KBM-7 (cell line): ENCODE results near the gene SPINT2.
"Not testable (repeated sequence)": the region's sequence is repeated elsewhere in the genome, so short reads cannot be mapped to it uniquely, and the experiment has no call there.

Experiments
- DNase-seq: peaks from one replicate; pipeline ENCODE4 v3.0.0-alpha.2; 2015
- in situ Hi-C: fragments of 300-500 bp; cut with MboI; formaldehyde crosslinking; loops from 2 replicates; pipeline ENCODE4 v1.14.3; 2020; ENCODE audit warnings: low sequenced_read_pairs, low pct_unique_long_range_greater_than_20kb, mixed read lengths

Gene SPINT2

DNA sequence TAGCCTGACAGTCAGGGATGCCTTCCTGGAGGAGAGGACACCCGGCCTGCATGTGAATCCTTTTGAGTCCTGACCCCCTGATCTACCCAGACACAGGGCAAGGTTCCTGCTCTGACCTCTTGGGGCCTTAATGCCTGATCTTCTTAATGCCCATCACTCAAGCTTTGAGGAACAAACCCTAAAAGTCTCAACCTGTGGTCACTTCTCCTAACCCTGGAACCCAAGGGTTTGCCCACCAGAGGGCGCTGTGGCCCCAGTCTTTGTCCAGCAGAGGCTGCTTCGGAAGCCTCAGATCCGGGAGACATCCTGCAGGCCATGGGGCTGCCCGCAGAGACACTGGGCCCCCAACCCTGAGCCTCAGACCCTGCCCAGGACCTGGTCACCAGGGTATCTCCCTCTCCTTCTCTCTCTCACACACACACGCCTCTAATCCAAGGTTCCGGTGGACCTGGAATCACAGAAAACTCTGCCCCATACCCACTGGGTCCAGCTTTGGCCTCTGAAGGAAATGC, 30.6 kb upstream of the SPINT2 start:
- in situ Hi-C loops, result no loop called here
- peak; percentile 79 for DNase-seq

- in situ Hi-C loops, result no loop called here
- DNase-seq, result no peak
These were observed 29.8 kb upstream of the SPINT2 start for GRCh38 chr19:38234615-38235014.

DNA sequence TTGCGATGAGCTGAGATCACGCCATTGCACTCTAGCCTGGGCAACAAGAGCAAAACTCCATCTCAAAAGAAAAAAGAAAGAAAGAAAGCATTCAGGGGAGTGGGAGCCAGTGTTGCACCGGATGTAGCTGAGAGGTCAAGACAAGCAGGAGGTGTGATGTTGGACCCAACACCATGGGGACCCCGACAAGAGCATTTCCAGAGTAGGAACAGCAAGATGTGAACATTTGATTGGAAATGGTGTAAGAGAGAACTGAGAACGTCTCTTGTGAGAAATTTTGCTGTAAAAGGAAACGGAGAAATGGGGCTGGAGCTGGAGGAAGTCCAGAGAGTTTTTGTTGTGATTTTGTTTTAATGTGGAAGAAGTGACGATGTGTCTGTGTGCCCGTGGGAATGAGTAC, 24.6 kb upstream of the SPINT2 start:
- DNase-seq, result no peak
- in situ Hi-C loops, result no loop called here

DNA sequence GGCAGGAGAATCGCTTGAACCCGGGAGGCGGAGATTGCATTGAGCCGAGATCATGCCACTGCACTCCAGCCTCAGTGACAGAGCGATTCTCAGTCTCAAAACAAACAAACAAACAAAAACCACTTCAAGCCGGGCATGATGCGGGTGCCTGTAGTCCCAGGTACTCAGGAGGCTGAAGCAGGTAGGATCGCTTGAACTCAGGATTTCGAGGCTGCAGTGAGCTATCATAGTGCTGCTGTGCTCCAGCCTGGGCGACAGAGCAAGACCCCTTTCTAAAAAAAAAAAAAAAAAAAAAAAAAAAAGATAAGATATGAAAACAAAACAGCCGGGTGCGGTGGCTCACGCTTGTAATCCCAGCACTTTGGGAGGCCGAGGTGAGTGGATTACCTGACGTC, 21.1 kb upstream of the SPINT2 start:
- no peak for DNase-seq
- in situ Hi-C loops, result no loop called here

- in situ Hi-C loops, result no loop called here
- DNase-seq, result peak; percentile 37
These were observed 18.4 kb upstream of the SPINT2 start for GRCh38 chr19:38245826-38246498.

DNA sequence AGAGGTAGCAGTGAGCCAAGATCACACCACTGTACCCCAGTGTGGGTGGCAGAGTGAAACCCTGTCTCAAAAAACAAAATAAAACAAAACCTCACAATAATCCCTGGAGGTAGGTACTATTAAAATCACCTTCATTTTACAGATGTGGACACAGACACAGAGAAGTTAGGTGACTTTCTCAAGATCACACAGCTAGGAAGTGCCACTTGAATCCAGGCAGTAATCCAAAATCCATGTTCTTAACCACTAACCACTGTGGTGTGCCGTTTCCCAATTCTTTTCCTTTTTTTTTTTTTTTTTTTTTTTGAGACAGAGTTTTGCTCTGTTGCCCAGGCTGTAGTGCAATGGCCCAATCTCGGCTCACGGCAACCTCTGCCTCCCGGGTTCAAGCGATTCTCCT, 17.2 kb upstream of the SPINT2 start:
- no peak for DNase-seq
- in situ Hi-C loops, result no loop called here

GRCh38 chr19:38247734-38248268, 16.6 kb upstream of the SPINT2 start:
- DNase-seq, result no peak
- in situ Hi-C loops, result no loop called here

DNA sequence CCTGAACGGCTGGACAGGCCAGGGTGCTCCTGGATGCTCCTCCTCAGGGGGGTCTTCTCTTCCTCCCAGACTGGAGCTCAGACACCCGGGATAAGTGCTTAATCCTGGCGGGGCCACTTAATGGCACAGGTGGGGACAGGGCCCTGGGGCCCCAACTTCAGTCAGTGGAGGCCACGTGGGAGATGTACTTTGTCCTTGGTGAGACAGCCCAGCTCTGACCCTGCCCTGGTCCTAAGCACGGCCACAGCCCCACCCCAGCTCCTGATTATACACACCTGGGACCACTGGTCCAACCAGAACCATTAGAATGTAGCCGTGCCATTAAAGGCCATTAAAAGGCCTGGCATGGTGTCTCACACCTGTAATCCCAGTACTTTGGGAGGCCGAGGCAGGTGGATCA, 16.0 kb upstream of the SPINT2 start:
- in situ Hi-C loops, result no loop called here
- no peak for DNase-seq

GRCh38 chr19:38250428-38250820, 13.9 kb upstream of the SPINT2 start:
- in situ Hi-C loops, result loop anchor here (10.0 kb wide), 1 partner anchor 74 kb away; no protein-coding TSS in a partner anchor
- DNase-seq, result no peak

- in situ Hi-C loops, result loop anchor here (10.0 kb wide), 1 partner anchor 74 kb away; no protein-coding TSS in a partner anchor
These were observed 13.4 kb upstream of the SPINT2 start for GRCh38 chr19:38250821-38251563.

DNA sequence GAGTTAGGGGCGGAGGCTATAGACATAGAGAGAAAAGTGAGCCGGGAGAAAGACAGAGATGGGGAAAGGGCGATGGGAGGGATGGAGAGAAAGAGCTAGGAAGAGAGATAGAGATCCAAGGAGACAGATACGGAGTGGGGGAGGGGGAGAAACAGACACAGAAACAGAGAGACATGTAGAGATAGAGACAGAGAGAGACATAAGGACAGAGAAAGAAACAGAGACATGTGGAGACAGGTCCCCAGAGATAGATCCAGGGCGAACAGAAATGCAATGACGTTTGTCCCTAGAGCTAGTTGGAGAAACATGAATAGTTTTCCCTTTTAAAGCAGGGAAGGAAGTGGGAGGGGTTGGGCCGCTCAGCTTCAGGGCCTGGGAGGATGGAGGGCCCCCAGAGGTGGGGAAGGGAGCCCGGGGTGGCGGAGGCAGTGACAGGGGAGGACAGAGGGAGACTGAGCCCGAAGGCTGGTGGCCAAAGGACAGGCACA, 12.8 kb upstream of the SPINT2 start:
- DNase-seq, result no peak
- in situ Hi-C loops, result loop anchor here (10.0 kb wide), 1 partner anchor 73 kb away; no protein-coding TSS in a partner anchor

More at GRCh38 chr19:38250821-38251563, 13.4 kb upstream of the SPINT2 start:
- DNase-seq, result no peak

GRCh38 chr19:38252385-38252784, 12.0 kb upstream of the SPINT2 start:
- in situ Hi-C loops, result loop anchor here (10.0 kb wide), 1 partner anchor 72 kb away; no protein-coding TSS in a partner anchor
- no peak for DNase-seq

GRCh38 chr19:38252941-38253691, 11.3 kb upstream of the SPINT2 start:
- in situ Hi-C loops, result loop anchor here (10.0 kb wide), 1 partner anchor 72 kb away; no protein-coding TSS in a partner anchor

DNA sequence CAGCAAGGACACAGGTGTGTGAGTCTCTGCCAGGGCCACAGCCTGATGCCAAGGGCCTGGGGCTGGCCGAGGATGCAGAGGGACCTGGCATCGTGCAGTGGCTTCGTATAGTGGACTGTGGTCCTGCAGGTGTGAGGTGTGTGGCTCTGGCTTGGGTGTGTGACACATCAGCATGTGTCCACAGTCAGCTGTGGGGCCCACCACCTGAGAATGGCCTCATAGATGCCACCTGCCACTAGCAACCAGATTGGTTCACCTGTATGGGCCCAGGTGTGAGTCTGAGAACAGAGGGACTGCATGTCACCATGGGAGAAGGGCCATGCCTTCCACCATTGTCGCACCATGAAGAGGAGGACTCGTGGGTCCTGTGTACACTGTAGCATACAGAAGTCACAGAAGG, 10.6 kb upstream of the SPINT2 start:
- in situ Hi-C loops, result loop anchor here (10.0 kb wide), 1 partner anchor 71 kb away; no protein-coding TSS in a partner anchor
- DNase-seq, result no peak

More at GRCh38 chr19:38252941-38253691, 11.3 kb upstream of the SPINT2 start:
- DNase-seq, result no peak

- DNase-seq, result peak; percentile 69
- in situ Hi-C loops, result loop anchor here (10.0 kb wide), 1 partner anchor 69 kb away; no protein-coding TSS in a partner anchor
These were observed 8.9 kb upstream of the SPINT2 start for GRCh38 chr19:38255383-38256014.

DNA sequence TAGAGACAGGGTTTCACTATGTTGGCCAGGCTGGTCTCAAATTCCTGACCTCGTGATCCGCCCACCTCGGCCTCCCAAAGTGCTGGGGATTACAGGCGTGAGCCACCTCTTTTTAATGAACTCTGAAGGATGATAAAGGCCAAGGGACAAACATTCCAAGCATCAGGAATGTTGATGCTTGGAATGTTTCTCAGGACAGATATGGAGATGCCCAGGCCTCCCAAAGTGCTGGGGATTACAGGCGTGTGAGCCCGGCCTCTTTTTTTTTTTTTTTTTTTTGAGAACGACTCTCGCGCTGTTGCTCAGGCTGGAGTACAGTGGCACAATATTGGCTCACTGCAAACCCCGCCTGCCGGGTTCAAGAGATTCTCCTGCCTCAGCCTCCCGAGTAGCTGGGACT, 2.4 kb upstream of the SPINT2 start:
- in situ Hi-C loops, DNase-seq: not testable (repeated sequence)

DNA sequence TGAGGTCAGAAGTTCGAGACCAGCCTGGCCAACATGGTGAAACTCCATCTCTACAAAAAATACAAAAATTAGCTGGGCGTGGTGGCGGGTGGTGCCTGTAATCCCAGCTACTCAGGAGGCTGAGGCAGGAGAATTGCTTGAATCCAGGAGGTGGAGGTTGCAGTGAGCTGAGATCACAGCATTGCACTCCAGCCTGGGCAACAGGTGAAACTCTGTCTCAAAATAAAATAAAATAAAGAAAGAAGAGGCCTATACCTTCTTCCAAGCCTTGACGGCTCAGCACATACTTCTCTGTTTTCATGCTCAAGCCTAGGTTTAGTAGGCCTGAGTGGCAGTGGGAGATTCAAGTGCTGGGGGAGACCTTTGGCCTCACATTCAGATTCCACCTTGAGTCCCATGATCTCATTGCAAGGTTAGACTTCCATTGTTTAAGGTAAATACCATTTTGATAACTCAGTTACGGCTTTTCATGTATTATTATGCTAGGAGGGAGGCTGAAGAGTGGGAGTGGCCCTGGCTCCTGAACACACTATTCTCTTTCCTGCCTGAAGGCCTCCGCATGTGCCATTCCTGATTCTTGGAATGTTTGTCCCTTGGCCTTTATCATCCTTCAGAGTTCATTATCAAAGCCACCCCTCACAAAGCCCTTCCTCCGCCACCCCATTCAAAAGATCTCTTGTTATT, 1.6 kb upstream of the SPINT2 start:
- in situ Hi-C loops, result no loop called here
- DNase-seq, result no peak
